Eye (tissue), 1 donor: Measurements from ENCODE around the gene TRIM49D1.
"Not testable (repeated sequence)": the region's sequence is repeated elsewhere in the genome, so short reads cannot be mapped to it uniquely, and the experiment has no call there.

Experiments
- DNase-seq: peaks from one replicate; pipeline ENCODE4 v3.0.0-alpha.2; 2015

TRIM49D1 gene

GRCh38 chr11:89922195-89922660 lies at the start of gene TRIM49D1:
Gene TRIM49D1, minus strand, starts transcription at chr11:89922245. Its CDS starts 4,535 bp downstream, at chr11:89917710.
- no peak for DNase-seq

GRCh38 chr11:89965737-89966136 lies 43.7 kb upstream of the TRIM49D1 start, which contains the start of gene TRIM64:
Gene TRIM64, plus strand, starts transcription at chr11:89966037. Its CDS starts 2,467 bp downstream, at chr11:89968504.
- not testable (repeated sequence) for DNase-seq

GRCh38 chr11:89960833-89961232 lies 38.8 kb upstream of the TRIM49D1 start:
- not testable (repeated sequence) for DNase-seq

GRCh38 chr11:89923764-89924163 lies 1.7 kb upstream of the TRIM49D1 start, which contains the start of gene TRIM49D2:
Gene TRIM49D2, plus strand, starts transcription at chr11:89924064. Its CDS starts 2,698 bp downstream, at chr11:89926762.
- DNase-seq, result not testable (repeated sequence)

GRCh38 chr11:89900809-89901208 lies 21.2 kb downstream of the TRIM49D1 start:
- DNase-seq, result not testable (repeated sequence)

- DNase-seq, result not testable (repeated sequence)
These were observed 28.8 kb downstream of the TRIM49D1 start for GRCh38 chr11:89893245-89893644.

- not testable (repeated sequence) for DNase-seq
These were observed 44.5 kb downstream of the TRIM49D1 start for GRCh38 chr11:89877511-89877910.

GRCh38 chr11:89872588-89872987 lies 49.5 kb downstream of the TRIM49D1 start:
- DNase-seq, result peak; percentile 38

GRCh38 chr11:89865223-89865622 lies 56.8 kb downstream of the TRIM49D1 start:
- DNase-seq, result not testable (repeated sequence)

GRCh38 chr11:89863906-89864704 lies 57.9 kb downstream of the TRIM49D1 start:
- peak; percentile 46 for DNase-seq
